GM19043 (cell line): ENCODE data around the gene AFAP1.

Source experiments
- ATAC-seq: cut with Tn5 transposase; IDR thresholded peaks from one replicate; pipeline ENCODE4 v1.9.1; 2021; ENCODE audit warnings: low read depth; ENCODE audit not compliant: unreplicated experiment

AFAP1 gene

GRCh38 chr4:7845493-7846128 lies 94.0 kb downstream of the AFAP1 start:
- no peak for ATAC-seq

- ATAC-seq = no peak
Measured at GRCh38 chr4:7844594-7844991, 95.1 kb downstream of the AFAP1 start.

- ATAC-seq = no peak
Measured at GRCh38 chr4:7843831-7844593, 95.6 kb downstream of the AFAP1 start.

- no peak for ATAC-seq
Measured at GRCh38 chr4:7842384-7843279, 97.0 kb downstream of the AFAP1 start.

GRCh38 chr4:7841894-7842293 lies 97.8 kb downstream of the AFAP1 start:
- no peak for ATAC-seq

- no peak for ATAC-seq
Measured at GRCh38 chr4:7841071-7841470, 98.6 kb downstream of the AFAP1 start.

- no peak for ATAC-seq
Measured at GRCh38 chr4:7839856-7840255, 99.8 kb downstream of the AFAP1 start.

- no peak for ATAC-seq
Measured at GRCh38 chr4:7838136-7838782, 101.4 kb downstream of the AFAP1 start.

- ATAC-seq = no peak
Measured at GRCh38 chr4:7837597-7838135, 102.0 kb downstream of the AFAP1 start.

- ATAC-seq = no peak
Measured at GRCh38 chr4:7831858-7832730, 107.6 kb downstream of the AFAP1 start.

GRCh38 chr4:7831330-7831729 lies 108.3 kb downstream of the AFAP1 start:
- ATAC-seq = no peak

GRCh38 chr4:7830747-7831146 lies 108.9 kb downstream of the AFAP1 start:
- ATAC-seq = no peak

- no peak for ATAC-seq
Measured at GRCh38 chr4:7829652-7830580, 109.7 kb downstream of the AFAP1 start.

GRCh38 chr4:7828793-7829301 lies 110.8 kb downstream of the AFAP1 start:
- no peak for ATAC-seq

- ATAC-seq = no peak
Measured at GRCh38 chr4:7828011-7828720, 111.5 kb downstream of the AFAP1 start.

GRCh38 chr4:7827566-7827965 lies 112.1 kb downstream of the AFAP1 start:
- ATAC-seq = no peak

- no peak for ATAC-seq
Measured at GRCh38 chr4:7826909-7827306, 112.8 kb downstream of the AFAP1 start.
